GM18508 (cell line): Measurements from ENCODE around the gene ZSWIM8.
"Not testable (repeated sequence)": the region's sequence is repeated elsewhere in the genome, so short reads cannot be mapped to it uniquely, and the experiment has no call there.

Source experiments
- ATAC-seq: cut with Tn5 transposase; IDR thresholded peaks from one replicate; pipeline ENCODE4 v1.9.1; 2021; ENCODE audit warnings: moderate number of reproducible peaks; ENCODE audit not compliant: insufficient read depth, unreplicated experiment

Gene ZSWIM8

DNA sequence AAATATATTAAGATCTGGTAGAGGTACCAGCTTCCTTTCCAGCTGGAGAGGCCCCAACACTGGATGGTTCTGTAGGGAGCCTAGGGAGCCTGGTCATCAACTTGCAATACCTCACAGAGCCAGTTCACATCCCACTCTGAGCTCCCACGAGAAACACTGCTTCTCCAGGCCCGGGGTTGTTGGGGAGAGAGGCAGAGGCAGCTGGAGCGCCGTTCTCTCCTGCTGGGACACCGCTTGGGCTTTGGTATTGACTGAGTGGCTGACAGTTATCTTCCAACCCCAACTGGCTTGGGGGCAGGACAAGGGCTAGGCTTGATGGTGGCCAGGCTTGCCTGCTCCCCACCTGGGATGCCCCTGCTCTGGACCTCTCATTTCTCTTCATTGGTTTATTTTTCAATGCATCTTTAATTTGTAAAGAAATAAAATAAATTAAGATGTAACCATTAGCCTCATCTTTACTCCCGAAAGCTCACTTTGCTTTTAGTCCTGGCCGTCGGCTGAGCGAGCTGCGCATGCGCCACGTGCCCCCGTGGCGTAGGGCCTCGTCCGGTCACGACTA lies 13.6 kb upstream of the ZSWIM8 start:
- peak; percentile 5 for ATAC-seq

DNA sequence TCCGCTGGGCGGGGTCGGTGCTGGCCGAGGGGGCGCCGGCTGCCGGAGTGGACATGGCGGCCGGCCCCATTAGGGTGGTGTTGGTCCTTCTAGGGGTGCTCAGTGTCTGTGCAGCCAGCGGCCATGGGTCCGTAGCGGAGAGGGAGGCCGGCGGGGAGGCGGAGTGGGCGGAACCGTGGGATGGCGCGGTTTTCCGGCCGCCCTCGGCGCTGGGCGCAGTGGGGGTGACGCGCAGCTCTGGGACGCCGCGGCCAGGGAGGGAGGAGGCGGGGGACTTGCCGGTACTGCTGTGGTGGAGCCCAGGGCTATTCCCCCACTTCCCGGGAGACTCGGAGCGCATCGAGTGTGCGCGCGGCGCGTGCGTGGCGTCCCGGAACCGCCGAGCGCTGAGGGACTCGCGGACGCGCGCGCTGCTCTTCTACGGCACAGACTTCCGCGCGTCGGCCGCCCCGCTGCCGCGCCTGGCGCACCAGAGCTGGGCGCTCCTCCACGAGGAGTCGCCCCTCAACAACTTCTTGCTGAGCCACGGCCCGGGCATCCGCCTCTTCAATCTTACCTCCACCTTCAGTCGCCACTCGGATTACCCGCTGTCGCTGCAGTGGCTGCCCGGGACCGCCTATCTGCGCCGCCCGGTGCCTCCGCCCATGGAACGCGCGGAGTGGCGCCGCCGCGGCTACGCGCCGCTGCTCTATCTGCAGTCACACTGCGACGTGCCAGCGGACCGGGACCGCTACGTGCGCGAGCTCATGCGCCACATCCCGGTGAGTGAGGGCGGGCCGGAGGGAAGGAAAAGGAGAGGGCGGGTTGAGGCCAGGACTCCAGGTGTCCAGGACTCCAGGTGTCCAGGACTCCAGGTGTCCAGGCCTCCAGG lies 12.9 kb upstream of the ZSWIM8 start:
- ATAC-seq = peak; percentile 33

DNA sequence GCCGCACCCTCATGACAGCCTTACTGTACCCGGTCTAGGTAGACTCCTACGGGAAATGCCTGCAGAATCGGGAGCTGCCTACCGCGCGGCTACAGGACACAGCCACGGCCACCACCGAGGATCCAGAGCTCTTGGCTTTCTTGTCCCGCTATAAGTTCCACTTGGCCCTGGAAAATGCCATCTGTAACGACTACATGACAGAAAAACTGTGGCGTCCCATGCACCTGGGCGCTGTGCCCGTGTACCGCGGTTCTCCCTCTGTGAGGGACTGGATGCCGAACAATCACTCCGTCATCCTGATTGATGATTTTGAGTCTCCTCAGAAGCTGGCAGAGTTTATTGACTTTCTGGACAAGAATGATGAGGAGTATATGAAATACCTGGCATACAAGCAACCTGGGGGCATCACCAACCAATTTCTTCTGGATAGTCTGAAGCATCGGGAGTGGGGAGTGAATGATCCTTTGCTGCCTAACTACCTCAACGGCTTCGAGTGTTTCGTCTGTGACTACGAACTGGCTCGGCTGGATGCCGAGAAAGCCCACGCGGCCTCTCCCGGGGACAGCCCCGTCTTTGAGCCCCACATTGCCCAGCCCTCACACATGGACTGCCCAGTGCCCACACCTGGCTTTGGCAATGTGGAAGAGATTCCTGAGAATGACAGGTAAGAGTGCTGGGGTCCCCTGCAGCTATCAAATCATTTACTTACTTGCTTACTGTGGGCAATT lies 12.1 kb upstream of the ZSWIM8 start:
- ATAC-seq = no peak

DNA sequence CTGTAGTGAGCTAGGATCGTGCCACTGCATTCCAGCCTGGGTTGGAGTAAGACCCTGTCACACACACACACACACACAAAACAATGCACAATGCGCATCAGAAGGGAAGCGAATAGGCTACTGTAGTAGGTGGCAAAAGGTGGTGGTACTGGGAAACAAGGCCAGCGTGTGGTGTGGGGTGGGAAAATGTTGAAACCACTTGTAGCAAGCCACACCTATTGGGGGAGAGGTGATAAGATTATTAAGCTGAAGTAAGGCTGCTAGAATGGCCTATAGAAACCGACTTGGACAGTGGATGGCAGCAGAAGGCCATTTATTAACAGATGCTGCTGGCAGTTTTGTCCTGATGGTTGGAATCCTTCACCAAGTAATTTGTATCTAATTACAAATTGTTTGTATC lies 10.8 kb upstream of the ZSWIM8 start:
- ATAC-seq = no peak

DNA sequence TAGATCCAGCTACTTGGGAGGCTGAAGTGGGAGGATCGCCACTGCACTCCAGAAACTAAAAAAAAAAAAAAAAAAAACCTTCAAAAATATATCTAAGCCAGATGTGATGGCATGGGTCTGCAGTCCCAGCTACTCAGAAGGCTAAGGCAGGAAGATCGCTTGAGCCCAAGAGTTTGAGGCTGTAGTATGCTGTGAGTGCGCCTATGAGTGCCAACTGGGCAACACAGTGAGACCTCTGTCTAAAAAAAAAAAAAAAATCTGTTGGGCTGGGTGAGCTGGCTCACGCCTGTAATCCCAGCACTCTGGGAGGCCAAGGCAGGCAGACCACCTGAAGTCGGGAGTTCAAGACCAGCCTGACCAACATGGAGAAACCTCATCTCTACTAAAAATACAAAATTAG lies 6.4 kb upstream of the ZSWIM8 start:
- ATAC-seq = no peak

DNA sequence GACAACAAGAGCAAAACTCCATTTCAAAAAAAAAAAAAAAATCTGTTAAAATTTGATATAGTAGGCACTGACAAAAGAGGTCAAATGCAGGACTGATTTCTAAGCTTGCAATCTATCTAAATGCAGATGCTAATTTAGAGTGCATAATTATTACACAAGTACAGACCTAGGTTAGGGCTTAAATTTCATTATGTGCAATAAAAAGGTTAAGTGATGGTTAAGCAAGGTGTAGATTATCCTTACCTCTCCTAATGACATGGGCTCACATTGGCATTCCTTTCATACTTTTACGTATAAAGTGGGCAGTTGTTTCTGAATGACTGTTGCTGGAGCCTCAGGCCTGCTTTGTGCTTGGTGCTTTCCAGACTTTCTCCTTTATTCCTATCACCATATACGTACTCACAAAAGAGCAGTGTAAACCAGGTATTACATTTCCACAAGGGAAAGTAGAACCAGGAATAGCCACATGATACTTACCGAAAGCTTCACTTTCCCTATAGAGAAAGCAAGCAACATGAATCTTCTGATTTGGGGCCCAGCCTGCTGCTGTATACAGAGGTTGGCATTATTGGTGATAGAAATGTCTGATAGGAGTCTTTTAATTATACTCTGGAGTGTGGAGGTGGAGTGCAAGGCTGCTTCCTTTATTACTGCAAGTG lies 5.7 kb upstream of the ZSWIM8 start:
- ATAC-seq = no peak

DNA sequence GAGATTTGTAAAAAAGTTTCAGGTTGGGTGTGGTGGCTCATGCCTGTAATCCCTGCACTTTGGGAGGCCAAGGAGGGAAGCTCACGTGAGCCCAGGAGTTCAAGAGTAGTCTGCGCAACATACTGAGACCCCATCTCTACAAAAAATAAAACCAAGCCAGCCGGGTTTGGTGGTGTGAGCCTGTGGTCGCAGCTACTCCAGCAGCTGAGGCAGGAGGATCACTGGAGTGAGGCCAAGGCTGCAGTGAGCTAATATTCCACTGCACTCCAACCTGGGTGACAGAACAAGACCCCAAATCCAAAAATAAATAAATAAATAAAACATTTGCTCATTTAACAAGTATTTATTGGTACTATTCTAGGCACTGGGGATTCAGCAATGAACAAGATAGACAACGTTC lies 5.1 kb upstream of the ZSWIM8 start:
- ATAC-seq = no peak

DNA sequence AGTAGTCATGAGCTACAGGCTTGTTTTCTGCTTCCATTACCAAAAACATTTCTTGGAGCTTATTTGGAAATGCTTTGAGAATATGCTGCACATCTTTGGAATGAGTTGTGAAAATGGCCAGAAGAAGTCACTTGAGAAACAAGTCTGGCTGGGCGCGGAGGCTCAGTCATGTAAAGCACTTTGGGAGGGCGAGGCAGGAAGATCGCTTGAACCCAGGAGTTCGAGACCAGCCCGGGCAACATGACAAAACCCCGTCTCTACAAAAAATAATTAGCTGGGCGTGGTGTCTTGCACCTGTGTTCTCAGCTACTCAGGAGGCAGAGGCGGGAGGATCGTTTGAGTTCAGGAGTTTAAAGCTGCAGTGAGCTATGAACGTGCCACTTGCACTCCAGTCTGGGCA lies 4.4 kb upstream of the ZSWIM8 start:
- ATAC-seq = no peak

DNA sequence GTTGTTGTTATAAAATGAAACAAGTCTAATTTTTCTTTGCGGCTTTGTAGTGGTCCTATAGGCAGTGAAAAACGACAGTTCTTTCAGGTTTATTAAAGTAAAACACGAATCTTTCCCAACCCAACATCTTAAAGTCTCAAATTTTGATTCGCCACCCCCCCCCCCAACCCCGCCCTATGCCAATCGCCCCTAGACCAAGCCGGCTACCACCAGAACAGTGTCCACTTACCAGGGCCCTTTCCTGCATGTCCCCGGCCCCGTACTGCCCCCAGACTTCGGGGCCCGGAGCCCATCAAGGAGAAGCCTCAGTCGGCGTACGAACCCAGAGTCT lies 3.9 kb upstream of the ZSWIM8 start:
- no peak for ATAC-seq

DNA sequence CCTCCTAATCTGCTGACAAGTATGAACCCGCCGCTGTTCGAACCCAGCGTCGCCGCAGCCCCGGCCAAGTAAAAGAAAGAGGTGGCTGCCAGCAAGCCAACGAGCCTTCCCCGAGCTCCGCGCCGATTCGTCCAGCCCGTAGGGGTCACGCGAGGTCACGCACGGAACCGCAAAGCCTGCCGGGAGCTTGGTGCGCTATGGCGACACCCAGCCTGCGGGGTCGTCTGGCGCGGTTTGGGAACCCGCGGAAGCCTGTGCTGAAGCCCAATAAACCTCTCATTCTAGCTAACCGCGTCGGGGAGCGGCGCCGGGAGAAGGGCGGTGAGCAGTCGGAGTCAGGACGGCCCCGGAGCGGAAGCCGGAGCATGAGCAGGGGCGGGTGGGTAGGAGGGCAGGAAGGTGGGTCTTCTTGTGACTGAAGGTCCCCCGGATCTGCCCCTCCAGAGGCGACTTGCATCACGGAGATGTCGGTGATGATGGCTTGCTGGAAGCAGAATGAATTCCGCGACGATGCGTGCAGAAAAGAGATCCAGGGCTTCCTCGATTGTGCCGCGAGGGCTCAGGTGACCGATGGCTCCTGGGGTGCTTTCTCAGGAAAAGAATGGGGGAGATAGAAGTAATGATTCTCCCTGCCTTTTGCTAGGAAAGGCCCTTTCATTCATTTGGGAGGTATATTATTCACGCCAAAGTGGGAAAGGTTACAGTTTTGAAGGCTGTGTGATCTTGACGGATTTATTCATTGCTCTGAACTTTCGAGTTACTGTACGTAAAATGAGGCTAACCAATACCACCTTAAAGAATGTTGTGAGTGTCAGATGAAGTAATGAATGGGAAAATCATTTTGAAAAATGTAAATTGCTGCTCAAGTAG lies 3.3 kb upstream of the ZSWIM8 start, which contains the start of gene CHCHD1:
Gene CHCHD1, plus strand, starts transcription at position 170 of the 870 bp plus-strand sequence. Its CDS starts 28 bp downstream, at position 198.
- ATAC-seq = no peak

DNA sequence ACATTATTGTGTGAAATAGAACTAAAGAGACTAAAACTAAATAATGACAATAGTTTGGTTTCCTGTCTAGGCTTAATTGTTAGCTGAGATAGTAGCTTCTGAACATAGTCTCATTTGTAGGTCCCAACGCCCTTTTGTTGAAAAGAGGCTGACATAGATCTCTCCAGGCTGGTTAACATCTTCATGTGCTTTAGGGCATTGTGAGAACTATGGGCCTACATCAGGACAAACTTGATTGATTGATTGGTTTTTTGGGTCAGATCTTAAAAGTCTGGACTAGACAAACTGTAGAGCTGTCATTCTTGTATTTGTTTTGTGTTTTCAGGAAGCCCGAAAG lies 2.7 kb upstream of the ZSWIM8 start:
- ATAC-seq = no peak

DNA sequence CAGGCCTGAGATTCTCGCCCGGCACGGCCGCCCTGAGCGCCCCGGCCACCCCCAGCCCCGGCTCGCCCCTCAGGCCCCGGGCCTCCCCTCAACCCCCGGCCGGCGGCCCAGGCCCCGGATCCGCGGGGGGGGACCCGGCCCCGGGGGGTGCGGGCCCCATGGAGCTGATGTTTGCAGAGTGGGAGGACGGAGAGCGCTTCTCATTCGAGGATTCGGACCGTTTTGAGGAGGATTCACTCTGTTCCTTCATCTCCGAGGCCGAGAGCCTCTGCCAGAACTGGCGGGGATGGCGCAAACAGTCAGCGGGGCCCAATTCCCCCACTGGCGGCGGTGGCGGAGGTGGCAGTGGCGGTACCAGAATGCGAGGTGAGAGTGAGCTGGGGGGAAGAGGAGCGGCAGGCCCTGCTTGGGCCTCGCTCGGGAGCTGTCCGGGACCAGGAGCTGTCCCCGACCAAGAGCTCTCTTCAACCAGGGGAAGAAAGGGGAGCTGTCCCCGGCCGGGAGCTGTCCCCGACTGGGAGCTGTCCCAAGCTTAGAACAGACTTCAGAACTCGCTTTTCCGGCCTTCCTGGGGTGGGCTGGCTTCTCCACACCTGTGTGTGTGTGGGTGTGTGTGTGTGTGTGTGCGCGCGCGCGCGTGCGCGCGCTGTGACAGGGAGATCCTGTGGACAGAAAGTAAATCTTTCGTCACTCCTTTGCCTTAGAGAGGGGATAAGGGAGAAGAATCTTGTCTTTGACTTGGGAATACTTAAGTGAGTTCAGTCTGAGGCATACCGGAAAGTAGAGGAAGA lies 510 bp downstream of the ZSWIM8 start:
- ATAC-seq = no peak

DNA sequence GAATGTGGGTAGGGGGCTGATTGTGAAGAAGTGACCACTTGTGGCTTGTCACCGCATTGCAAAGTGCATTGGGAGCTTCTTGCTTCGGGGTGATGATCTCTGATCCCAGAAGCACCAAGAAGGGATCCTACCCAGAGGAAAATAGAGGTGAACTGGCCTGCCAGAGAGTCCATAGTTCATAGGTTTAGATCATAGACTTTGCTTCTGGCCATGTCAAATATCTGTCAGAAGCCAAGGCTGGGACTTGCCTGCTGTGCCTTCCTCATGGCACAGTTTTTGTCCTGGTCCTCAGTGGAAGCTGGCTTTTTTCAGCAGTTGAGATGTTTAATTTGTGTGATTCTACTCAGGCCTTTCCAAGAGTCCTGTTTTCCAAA lies 1.1 kb downstream of the ZSWIM8 start:
- ATAC-seq = no peak

DNA sequence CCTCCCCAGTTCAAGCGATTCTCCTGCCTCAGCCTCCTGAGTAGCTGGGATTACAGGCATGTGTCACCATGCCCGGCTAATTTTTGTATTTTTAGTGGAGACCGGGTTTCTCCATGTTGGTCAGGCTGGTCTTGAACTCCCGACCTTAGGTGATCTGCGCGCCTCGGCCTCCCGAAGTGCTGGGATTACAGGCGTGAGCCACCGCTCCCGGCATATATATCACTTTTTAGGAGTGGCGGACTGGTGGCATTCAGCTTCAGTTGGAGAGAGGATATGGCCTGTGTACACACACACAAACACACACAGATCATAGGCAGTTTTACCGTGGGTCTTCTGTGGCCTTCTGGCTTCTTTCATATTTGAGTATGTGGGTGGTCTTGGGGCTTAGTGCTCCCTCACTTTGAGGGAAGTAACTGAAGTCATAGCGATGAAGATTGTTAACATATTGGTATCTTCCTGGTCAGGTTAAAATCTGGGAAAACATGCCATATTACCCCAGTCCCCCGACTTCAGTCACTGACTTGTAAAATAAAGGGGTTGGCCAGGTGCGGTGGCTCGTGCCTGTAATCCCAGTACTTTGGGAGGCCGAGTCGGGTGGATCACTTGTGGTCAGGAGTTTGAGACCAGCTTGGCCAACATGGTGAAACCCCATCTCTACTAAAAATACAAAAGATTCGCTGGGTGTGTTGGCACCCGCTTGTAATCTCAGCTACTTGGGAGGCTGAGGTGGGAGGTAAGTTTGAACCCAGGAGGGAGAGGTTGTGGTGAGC lies 1.8 kb downstream of the ZSWIM8 start:
- ATAC-seq = not testable (repeated sequence)

DNA sequence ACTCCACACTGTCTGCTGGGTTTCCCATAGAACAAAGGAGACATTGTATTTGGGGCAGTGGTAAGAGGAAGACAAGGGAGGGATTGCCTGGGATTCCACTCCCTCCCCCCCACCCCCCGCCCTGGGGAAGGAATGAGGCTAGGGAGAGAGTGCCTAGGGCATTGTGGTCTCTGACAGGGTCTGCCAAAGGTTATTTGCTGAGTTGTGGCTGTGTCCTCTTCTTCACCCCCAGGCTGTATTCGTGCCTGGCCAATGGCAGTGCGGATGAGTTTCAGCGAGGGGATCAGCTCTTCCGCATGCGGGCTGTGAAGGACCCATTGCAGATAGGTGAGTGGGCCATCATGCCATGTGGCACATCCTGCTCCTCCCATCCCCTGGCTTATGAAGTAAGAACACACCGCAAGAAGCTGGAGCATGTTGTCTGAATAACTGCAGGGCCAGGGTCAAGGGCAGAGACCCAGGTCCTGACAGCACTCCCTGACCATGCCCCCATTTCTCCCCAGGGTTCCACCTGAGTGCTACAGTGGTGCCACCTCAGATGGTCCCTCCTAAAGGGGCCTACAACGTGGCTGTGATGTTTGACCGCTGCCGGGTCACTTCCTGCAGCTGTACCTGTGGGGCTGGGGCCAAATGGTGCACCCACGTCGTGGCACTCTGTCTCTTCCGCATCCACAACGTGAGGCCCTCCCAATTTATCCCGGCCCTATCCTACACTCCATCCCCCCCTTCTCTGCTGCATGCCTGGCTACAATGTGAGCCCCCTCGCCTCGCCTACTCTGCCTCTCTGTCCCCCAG lies 3.7 kb downstream of the ZSWIM8 start:
- ATAC-seq = no peak

DNA sequence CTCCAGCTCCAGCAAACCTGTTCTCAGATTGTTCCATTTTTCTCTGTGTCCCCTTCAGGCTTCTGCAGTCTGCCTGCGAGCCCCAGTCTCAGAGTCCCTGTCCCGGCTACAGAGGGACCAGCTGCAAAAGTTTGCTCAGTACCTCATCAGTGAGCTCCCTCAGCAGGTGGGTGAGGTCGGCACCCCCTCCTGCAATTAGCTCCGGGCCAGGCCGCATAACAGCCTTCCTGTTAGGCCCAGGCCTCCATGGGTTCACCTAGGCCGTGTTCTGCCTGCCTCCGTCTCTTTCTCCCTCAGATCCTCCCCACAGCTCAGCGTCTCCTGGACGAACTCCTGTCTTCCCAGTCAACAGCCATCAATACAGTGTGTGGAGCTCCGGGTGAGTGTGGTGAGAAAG lies 4.3 kb downstream of the ZSWIM8 start:
- no peak for ATAC-seq

DNA sequence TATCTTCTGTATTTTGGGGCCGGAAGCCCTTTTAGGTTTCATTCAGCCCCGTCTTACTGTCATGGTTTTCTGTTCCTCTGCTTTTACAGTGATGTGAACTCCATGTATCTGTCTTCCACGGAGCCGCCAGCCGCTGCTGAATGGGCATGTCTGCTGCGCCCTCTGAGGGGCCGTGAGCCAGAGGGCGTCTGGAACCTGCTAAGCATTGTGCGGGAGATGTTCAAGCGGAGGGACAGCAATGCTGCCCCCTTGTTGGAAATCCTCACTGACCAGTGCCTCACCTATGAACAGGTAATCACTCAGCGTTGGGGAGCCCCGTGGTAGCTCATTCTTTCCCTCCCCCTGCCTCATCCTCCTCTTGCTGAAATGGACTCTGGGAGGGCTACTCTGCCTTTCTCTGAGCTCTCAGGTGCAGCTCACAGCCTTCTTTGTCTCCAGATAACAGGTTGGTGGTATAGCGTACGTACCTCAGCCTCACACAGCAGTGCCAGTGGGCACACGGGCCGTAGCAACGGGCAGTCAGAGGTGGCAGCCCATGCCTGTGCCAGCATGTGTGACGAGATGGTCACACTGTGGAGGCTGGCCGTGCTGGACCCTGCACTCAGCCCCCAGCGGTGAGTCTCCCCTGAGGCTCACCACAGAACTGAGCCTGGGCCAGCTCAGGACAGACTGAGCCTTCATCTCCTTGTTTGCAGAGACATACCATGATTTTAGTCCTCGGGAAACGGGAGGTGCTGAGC lies 5.7 kb downstream of the ZSWIM8 start:
- ATAC-seq = no peak
